WERI-Rb-1 (cell line): Measurements from ENCODE around the gene IAH1.

Experiments used
- DNase-seq: peaks from one replicate; pipeline ENCODE4 v3.0.0-alpha.2; 2020
- H3K27ac ChIP-seq: fragments of 250-450 bp; sonication (Bioruptor Pico); 2 replicates; pipeline ENCODE4 v1.5.1; 2020; ENCODE audit warnings: mild to moderate bottlenecking, moderate library complexity
- H3K27me3 ChIP-seq: fragments of 250-450 bp; sonication (Bioruptor Pico); 2 replicates; pipeline ENCODE4 v1.5.1; 2021; ENCODE audit warnings: mild to moderate bottlenecking, low read depth, moderate library complexity; ENCODE audit not compliant: insufficient read depth, severe bottlenecking
- H3K36me3 ChIP-seq: fragments of 250-450 bp; sonication (Bioruptor Pico); 2 replicates; pipeline ENCODE4 v1.5.1; 2020; ENCODE audit warnings: mild to moderate bottlenecking, moderate library complexity
- H3K4me3 ChIP-seq: 2 replicates; pipeline ENCODE4 v1.5.1; 2011; ENCODE audit warnings: low read depth, mild to moderate bottlenecking, control low read depth, low read length
- H3K9me3 ChIP-seq: fragments of 250-450 bp; sonication (Bioruptor Pico); 2 replicates; pipeline ENCODE4 v1.5.1; 2021; ENCODE audit warnings: mild to moderate bottlenecking, moderate library complexity; ENCODE audit not compliant: severe bottlenecking
- TF ChIP-seq, protein P1 (sequence below): IDR thresholded peaks from 2 replicates; pipeline ENCODE4 v1.5.1; 2011; ENCODE audit warnings: low read depth, mild to moderate bottlenecking, control low read depth, inconsistent platforms, low read length

IAH1 gene

DNA sequence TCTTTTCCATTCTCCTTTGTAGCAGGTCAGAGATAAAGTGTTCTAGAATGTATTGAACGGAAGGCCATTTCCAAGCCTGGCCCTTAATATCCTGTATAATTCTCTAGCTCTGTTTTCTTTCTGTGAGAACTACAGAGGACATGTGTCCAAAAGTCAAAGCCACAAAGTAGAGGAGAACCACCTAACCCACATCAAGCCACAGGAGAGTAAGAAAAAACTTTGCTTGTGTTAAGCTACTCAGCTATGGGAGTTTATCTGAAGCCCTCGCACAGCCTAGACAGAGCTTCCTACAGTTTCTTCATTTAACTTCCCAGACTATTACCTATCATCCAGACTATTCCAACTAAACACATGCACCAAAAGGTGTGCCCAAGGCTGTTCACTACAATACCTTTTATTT lies 59.3 kb downstream of the IAH1 start:
- TF ChIP-seq, protein P1, sequence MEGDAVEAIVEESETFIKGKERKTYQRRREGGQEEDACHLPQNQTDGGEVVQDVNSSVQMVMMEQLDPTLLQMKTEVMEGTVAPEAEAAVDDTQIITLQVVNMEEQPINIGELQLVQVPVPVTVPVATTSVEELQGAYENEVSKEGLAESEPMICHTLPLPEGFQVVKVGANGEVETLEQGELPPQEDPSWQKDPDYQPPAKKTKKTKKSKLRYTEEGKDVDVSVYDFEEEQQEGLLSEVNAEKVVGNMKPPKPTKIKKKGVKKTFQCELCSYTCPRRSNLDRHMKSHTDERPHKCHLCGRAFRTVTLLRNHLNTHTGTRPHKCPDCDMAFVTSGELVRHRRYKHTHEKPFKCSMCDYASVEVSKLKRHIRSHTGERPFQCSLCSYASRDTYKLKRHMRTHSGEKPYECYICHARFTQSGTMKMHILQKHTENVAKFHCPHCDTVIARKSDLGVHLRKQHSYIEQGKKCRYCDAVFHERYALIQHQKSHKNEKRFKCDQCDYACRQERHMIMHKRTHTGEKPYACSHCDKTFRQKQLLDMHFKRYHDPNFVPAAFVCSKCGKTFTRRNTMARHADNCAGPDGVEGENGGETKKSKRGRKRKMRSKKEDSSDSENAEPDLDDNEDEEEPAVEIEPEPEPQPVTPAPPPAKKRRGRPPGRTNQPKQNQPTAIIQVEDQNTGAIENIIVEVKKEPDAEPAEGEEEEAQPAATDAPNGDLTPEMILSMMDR, result no peak
- no peaks in the 10 kb centered on the region for H3K27me3 ChIP-seq
- no peak overlapping the region for H3K4me3 ChIP-seq
- DNase-seq, result no peak
- peaks cover 72% of the 10 kb centered on the region for H3K36me3 ChIP-seq
- no peak overlapping the region for H3K27ac ChIP-seq
- H3K9me3 ChIP-seq, result no peaks in the 10 kb centered on the region

DNA sequence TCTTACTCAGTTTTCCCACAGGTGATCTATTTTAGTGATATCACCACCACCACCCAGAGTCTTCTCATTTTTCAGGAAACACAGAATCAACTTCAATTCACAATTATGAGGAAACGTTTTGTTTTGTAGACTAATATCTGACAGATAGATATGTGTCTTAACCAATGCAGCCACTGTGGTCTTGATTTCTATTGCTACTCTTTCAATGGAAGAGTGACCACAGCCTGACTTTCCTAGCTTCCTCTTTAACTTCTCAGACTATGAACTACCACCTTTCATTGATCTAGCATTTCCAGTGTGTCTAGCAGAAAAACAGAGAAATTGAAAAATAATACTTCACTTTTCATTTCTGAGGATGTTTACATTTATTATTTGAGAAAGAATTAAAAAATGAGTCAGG lies 60.8 kb downstream of the IAH1 start:
- Histone ChIP-seq H3K36me3 (peaks cover 61% of the 10 kb centered on the region), H3K27ac (no peak overlapping the region), H3K9me3 (no peaks in the 10 kb centered on the region), H3K4me3 (no peak overlapping the region), H3K27me3 (no peaks in the 10 kb centered on the region)
- TF ChIP-seq, protein P1, result no peak
- no peak for DNase-seq

DNA sequence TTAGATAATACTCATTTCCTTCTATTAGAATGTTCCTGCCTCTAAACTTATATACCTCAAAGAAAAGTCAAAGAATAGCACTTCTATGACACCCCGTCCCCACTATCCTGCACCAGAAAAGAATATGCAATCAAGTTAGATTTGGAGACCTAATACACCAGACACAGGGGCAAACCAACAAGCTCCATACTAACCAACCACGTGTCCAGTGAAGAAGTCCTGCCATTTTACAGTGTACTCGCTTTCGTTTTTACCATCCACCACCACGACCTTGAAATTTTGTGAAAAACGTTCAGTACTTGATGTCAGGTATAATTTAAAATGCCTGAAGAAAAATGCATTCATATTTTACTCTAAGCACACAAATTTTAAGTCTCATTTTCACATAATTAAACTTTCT lies 62.2 kb downstream of the IAH1 start:
- no peaks in the 10 kb centered on the region for H3K9me3 ChIP-seq
- H3K27me3 ChIP-seq, result no peaks in the 10 kb centered on the region
- peaks cover 63% of the 10 kb centered on the region for H3K36me3 ChIP-seq
- DNase-seq, result no peak
- H3K27ac ChIP-seq, result no peak overlapping the region
- no peak overlapping the region for H3K4me3 ChIP-seq
- TF ChIP-seq, protein P1, result no peak

DNA sequence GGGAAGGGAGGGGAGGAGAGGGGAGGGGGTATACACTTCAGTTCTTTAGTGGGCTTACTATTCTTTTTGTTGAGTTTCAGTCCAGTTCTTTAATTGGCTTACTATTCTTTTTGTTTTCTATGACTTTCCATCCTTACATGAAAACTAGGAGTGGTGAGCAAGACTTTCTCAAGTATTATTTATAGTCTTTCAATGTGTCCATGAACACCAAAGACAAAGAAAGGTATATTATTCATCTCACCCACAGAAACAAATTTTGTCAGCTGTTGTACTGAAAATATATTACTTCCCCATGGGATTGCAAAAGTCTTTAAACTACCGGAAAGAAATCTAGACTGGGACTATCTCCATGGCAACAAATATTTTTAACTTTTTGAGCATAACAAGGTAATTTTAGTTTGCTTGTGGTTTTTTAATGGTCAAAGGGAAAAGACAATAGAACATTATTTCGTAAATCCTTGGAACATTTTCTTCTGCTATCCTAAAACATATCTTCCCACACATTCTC lies 63.7 kb downstream of the IAH1 start:
- Histone ChIP-seq H3K27me3 (no peaks in the 10 kb centered on the region), H3K36me3 (peaks cover 69% of the 10 kb centered on the region), H3K9me3 (no peaks in the 10 kb centered on the region), H3K27ac (no peak overlapping the region), H3K4me3 (no peak overlapping the region)
- no peak for DNase-seq
- TF ChIP-seq, protein P1, result no peak
